GM18519 (cell line): ENCODE results near the gene SECTM1.

Source experiments
- ATAC-seq: cut with Tn5 transposase; IDR thresholded peaks from one replicate; pipeline ENCODE4 v1.9.1; 2021; ENCODE audit warnings: mild to moderate bottlenecking, moderate library complexity; ENCODE audit not compliant: unreplicated experiment, low FRiP score

Gene SECTM1

GRCh38 chr17:82317394-82318168 lies 16.0 kb downstream of the SECTM1 start, which contains the start of gene CD7:
CD7 (minus strand) TSS chr17:82317608; CDS start chr17:82317495, 113 bp downstream.
- no peak for ATAC-seq

- ATAC-seq, result no peak
These were observed 16.7 kb downstream of the SECTM1 start for GRCh38 chr17:82316651-82317393.

GRCh38 chr17:82315703-82316358 lies 17.7 kb downstream of the SECTM1 start:
- no peak for ATAC-seq

GRCh38 chr17:82314727-82315605 lies 18.6 kb downstream of the SECTM1 start:
- no peak for ATAC-seq

- ATAC-seq, result no peak
These were observed 19.4 kb downstream of the SECTM1 start for GRCh38 chr17:82314012-82314726.

GRCh38 chr17:82313195-82314011 lies 20.2 kb downstream of the SECTM1 start:
- ATAC-seq, result no peak

GRCh38 chr17:82311971-82312370 lies 21.6 kb downstream of the SECTM1 start:
- no peak for ATAC-seq

- ATAC-seq, result no peak
These were observed 22.7 kb downstream of the SECTM1 start for GRCh38 chr17:82310877-82311276.

GRCh38 chr17:82309656-82310570 lies 23.7 kb downstream of the SECTM1 start:
- ATAC-seq, result no peak

GRCh38 chr17:82305727-82306300 lies 27.8 kb downstream of the SECTM1 start:
- no peak for ATAC-seq

- ATAC-seq, result no peak
These were observed 28.5 kb downstream of the SECTM1 start for GRCh38 chr17:82304826-82305726.

- no peak for ATAC-seq
These were observed 29.4 kb downstream of the SECTM1 start for GRCh38 chr17:82303944-82304808.

GRCh38 chr17:82302991-82303943 lies 30.3 kb downstream of the SECTM1 start:
- ATAC-seq, result no peak

GRCh38 chr17:82302568-82302963 lies 31.0 kb downstream of the SECTM1 start:
- no peak for ATAC-seq
